ENCODE measurements around the gene EVA1A.

EVA1A gene

GRCh38 chr2:75548036-75548573, 12.6 kb downstream of the EVA1A start:
- Histone ChIP-seq H3K36me3 (ENCODE audit: insufficient read depth, low read length) (no peaks in the 10 kb centered on the region), H4K20me1 (ENCODE audit: insufficient read depth, low read length, poor library complexity, severe bottlenecking) (no peaks in the 10 kb centered on the region), H3K4me1 (ENCODE audit: insufficient read depth, low read length, poor library complexity, severe bottlenecking) (no peaks in the 10 kb centered on the region), H3K9ac (ENCODE audit: low read depth, low read length, poor library complexity, severe bottlenecking) (no peak overlapping the region), H3K4me3 (ENCODE audit: low read length, poor library complexity, severe bottlenecking) (no peak overlapping the region), H3F3A (ENCODE audit: low read depth) (no peaks in the 10 kb centered on the region), H3K4me2 (ENCODE audit: low read depth, low read length, poor library complexity, severe bottlenecking) (no peak overlapping the region), H3K9me2 (replicated peaks; ENCODE audit: low read depth, low read length) (no peaks in the 10 kb centered on the region), H3K79me2 (ENCODE audit: insufficient read depth, low read length) (no peaks in the 10 kb centered on the region), H3K27me3 (ENCODE audit: insufficient read depth, low read length, poor library complexity, severe bottlenecking) (no peaks in the 10 kb centered on the region), H3K9me3 (ENCODE audit: insufficient read depth, low read depth, low read length) (no peaks in the 10 kb centered on the region), H2AFZ (ENCODE audit: low read length) (no peak overlapping the region)
- TF ChIP-seq EZH2phosphoT487 (IDR thresholded peaks at IDR 0.05; ENCODE audit: borderline replicate concordance): no peak

DNA sequence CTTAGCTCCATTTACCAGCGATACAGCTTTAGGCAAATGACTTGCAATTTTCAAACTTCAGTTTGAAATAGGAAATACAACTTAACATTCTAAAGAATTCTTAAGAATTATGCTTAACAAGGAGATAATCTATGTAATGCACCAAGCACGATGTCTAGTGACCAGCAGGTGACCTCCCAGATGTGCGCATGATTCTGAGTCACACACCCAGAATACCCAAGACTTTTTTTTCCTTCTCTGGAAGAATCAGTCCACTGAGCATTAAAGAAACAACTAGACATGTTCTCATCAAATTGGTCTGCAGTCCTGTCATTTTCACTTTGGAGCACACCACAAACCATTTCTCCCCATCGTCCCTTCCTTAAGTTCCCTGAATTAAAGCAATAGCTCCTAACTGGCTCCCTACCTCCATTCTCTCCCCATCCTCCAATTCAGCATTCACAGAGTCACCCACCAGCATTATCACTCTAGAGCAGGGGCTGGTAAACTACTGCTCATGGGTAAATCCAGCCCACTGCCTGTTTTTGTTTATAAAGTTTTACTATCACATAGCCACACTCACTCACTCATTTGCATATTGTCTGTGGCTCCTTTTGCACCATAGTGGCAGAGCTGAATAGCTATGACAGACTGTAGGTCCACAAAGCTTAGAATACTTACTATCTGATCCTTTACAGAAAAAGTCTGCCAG, 13.2 kb downstream of the EVA1A start:
- Histone ChIP-seq H3K4me2 (ENCODE audit: low read depth, low read length, poor library complexity, severe bottlenecking) (no peak overlapping the region), H2AFZ (ENCODE audit: low read length) (no peak overlapping the region), H3F3A (ENCODE audit: low read depth) (no peaks in the 10 kb centered on the region), H3K9ac (ENCODE audit: low read depth, low read length, poor library complexity, severe bottlenecking) (no peak overlapping the region), H4K20me1 (ENCODE audit: insufficient read depth, low read length, poor library complexity, severe bottlenecking) (no peaks in the 10 kb centered on the region), H3K79me2 (ENCODE audit: insufficient read depth, low read length) (no peaks in the 10 kb centered on the region), H3K36me3 (ENCODE audit: insufficient read depth, low read length) (no peaks in the 10 kb centered on the region), H3K4me3 (ENCODE audit: low read length, poor library complexity, severe bottlenecking) (no peak overlapping the region), H3K9me3 (ENCODE audit: insufficient read depth, low read depth, low read length) (no peaks in the 10 kb centered on the region), H3K4me1 (ENCODE audit: insufficient read depth, low read length, poor library complexity, severe bottlenecking) (no peaks in the 10 kb centered on the region), H3K27me3 (ENCODE audit: insufficient read depth, low read length, poor library complexity, severe bottlenecking) (no peaks in the 10 kb centered on the region), H3K9me2 (replicated peaks; ENCODE audit: low read depth, low read length) (no peaks in the 10 kb centered on the region)
- TF ChIP-seq EZH2phosphoT487 (IDR thresholded peaks at IDR 0.05; ENCODE audit: borderline replicate concordance): no peak
- TF ChIP-seq, protein P1, sequence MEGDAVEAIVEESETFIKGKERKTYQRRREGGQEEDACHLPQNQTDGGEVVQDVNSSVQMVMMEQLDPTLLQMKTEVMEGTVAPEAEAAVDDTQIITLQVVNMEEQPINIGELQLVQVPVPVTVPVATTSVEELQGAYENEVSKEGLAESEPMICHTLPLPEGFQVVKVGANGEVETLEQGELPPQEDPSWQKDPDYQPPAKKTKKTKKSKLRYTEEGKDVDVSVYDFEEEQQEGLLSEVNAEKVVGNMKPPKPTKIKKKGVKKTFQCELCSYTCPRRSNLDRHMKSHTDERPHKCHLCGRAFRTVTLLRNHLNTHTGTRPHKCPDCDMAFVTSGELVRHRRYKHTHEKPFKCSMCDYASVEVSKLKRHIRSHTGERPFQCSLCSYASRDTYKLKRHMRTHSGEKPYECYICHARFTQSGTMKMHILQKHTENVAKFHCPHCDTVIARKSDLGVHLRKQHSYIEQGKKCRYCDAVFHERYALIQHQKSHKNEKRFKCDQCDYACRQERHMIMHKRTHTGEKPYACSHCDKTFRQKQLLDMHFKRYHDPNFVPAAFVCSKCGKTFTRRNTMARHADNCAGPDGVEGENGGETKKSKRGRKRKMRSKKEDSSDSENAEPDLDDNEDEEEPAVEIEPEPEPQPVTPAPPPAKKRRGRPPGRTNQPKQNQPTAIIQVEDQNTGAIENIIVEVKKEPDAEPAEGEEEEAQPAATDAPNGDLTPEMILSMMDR (conservative IDR thresholded peaks at IDR 0.05; ENCODE audit: low read length): no peak

DNA sequence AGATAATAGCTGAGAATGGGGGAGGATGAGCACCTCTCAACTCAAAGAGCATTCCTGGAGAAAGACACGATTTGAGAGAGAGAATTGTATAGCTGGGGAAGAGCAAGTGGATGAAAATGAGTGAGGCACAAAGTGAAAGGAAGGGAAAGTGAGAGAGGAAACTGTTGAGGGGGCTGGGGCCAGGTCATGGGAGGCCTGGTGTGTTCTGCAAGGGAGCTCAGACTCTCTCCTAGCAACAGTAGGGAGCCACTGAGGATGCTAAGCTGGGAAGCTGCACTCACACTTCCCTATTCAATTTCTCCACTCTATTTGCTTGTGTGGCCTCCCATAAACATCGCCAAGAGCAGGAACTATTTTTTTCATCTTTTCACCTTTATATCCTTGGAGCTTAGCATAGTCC, 14.8 kb downstream of the EVA1A start:
- no peaks in the 10 kb centered on the region for H3F3A ChIP-seq (ENCODE audit: low read depth)
- H3K4me2 ChIP-seq (ENCODE audit: low read depth, low read length, poor library complexity, severe bottlenecking): no peak overlapping the region
- H3K9me2 ChIP-seq (replicated peaks; ENCODE audit: low read depth, low read length): no peaks in the 10 kb centered on the region
- H3K4me1 ChIP-seq (ENCODE audit: insufficient read depth, low read length, poor library complexity, severe bottlenecking): no peaks in the 10 kb centered on the region
- no peaks in the 10 kb centered on the region for H3K36me3 ChIP-seq (ENCODE audit: insufficient read depth, low read length)
- H3K4me3 ChIP-seq (ENCODE audit: low read length, poor library complexity, severe bottlenecking): no peak overlapping the region
- no peaks in the 10 kb centered on the region for H3K27me3 ChIP-seq (ENCODE audit: insufficient read depth, low read length, poor library complexity, severe bottlenecking)
- H4K20me1 ChIP-seq (ENCODE audit: insufficient read depth, low read length, poor library complexity, severe bottlenecking): no peaks in the 10 kb centered on the region
- H3K79me2 ChIP-seq (ENCODE audit: insufficient read depth, low read length): no peaks in the 10 kb centered on the region
- H3K9ac ChIP-seq (ENCODE audit: low read depth, low read length, poor library complexity, severe bottlenecking): no peak overlapping the region
- H2AFZ ChIP-seq (ENCODE audit: low read length): no peak overlapping the region
- TF ChIP-seq, protein P1 (conservative IDR thresholded peaks at IDR 0.05; ENCODE audit: low read length): no peak
- TF ChIP-seq EZH2phosphoT487 (IDR thresholded peaks at IDR 0.05; ENCODE audit: borderline replicate concordance): no peak
- no peaks in the 10 kb centered on the region for H3K9me3 ChIP-seq (ENCODE audit: insufficient read depth, low read depth, low read length)

DNA sequence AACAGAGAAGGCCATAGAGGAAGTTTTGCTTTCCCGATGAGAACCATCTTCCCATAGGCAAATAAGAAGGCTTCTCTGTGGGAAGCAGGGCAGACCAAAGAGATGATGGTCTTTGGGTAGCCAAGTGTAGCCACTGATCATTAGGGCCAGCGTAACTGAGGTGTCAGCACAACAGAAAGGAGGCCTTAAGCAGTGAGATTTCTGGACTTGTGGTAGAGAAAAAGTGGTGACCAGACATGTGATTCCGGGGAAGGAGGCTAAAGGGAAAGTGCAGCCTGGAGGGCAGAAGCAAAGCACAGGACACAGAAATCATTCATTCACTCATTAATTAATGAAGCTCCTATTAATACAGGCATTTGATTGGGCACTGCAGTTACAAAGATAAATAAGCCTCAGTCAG, 15.4 kb downstream of the EVA1A start:
- H3K36me3 ChIP-seq (ENCODE audit: insufficient read depth, low read length): no peaks in the 10 kb centered on the region
- H3K9me2 ChIP-seq (replicated peaks; ENCODE audit: low read depth, low read length): no peaks in the 10 kb centered on the region
- no peak overlapping the region for H2AFZ ChIP-seq (ENCODE audit: low read length)
- no peaks in the 10 kb centered on the region for H3F3A ChIP-seq (ENCODE audit: low read depth)
- no peaks in the 10 kb centered on the region for H3K4me1 ChIP-seq (ENCODE audit: insufficient read depth, low read length, poor library complexity, severe bottlenecking)
- TF ChIP-seq, protein P1 (conservative IDR thresholded peaks at IDR 0.05; ENCODE audit: low read length): no peak
- no peak for TF ChIP-seq EZH2phosphoT487 (IDR thresholded peaks at IDR 0.05; ENCODE audit: borderline replicate concordance)
- H3K9ac ChIP-seq (ENCODE audit: low read depth, low read length, poor library complexity, severe bottlenecking): no peak overlapping the region
- H3K27me3 ChIP-seq (ENCODE audit: insufficient read depth, low read length, poor library complexity, severe bottlenecking): no peaks in the 10 kb centered on the region
- no peaks in the 10 kb centered on the region for H3K79me2 ChIP-seq (ENCODE audit: insufficient read depth, low read length)
- no peak overlapping the region for H3K4me2 ChIP-seq (ENCODE audit: low read depth, low read length, poor library complexity, severe bottlenecking)
- H3K4me3 ChIP-seq (ENCODE audit: low read length, poor library complexity, severe bottlenecking): no peak overlapping the region
- H4K20me1 ChIP-seq (ENCODE audit: insufficient read depth, low read length, poor library complexity, severe bottlenecking): no peaks in the 10 kb centered on the region
- H3K9me3 ChIP-seq (ENCODE audit: insufficient read depth, low read depth, low read length): no peaks in the 10 kb centered on the region
